Esophagus (tissue), 2 donors: ENCODE results near the gene CAVIN3. TPM values are rescaled to one million over a fixed set of nuclear protein-coding genes. Genes with fewer than 3 reads are reported as not detected.

ENCODE experiments used
- H3K27ac ChIP-seq, 2 donors: one replicate each; pipeline ENCODE4 v1.5.1; 2013; ENCODE audit warnings: low read depth in 2 of 2, mild to moderate bottlenecking in 2 of 2, inconsistent platforms in 1 of 2, low read length in 1 of 2, moderate library complexity in 1 of 2
- H3K27me3 ChIP-seq, 2 donors: one replicate each; pipeline ENCODE4 v1.6.1; 2013; ENCODE audit warnings: low read length in 2 of 2, control low read depth in 1 of 2, mild to moderate bottlenecking in 1 of 2; ENCODE audit not compliant: insufficient read depth in 2 of 2, control insufficient read depth in 1 of 2
- H3K36me3 ChIP-seq, 2 donors: one replicate each; pipeline ENCODE4 v1.6.1; 2013; ENCODE audit warnings: low read length in 1 of 2; ENCODE audit not compliant: control insufficient read depth in 2 of 2, insufficient read depth in 2 of 2
- H3K4me1 ChIP-seq, 2 donors: one replicate each; pipeline ENCODE4 v1.6.1; 2013; ENCODE audit warnings: low read length in 1 of 2; ENCODE audit not compliant: control insufficient read depth in 2 of 2, insufficient read depth in 2 of 2
- H3K4me3 ChIP-seq, 2 donors: one replicate each; pipeline ENCODE4 v1.5.1; 2013; ENCODE audit warnings: low read length in 2 of 2, mild to moderate bottlenecking in 2 of 2, low read depth in 1 of 2, moderate library complexity in 1 of 2
- H3K9me3 ChIP-seq, 2 donors: one replicate each; pipeline ENCODE4 v1.6.1; 2013; ENCODE audit warnings: mild to moderate bottlenecking in 2 of 2, low read depth in 1 of 2, low read length in 1 of 2, moderate library complexity in 1 of 2; ENCODE audit not compliant: control insufficient read depth in 2 of 2, insufficient read depth in 1 of 2
- WGBS, 2 donors: extraction: QIAGEN DNeasy Blood & Tissue Kit; methylation state at CpG; one replicate each; pipeline ENCODE4 v1.1.7; 2013; 5-methylcytosine and 5-hydroxymethylcytosine counted together
- polyA plus RNA-seq, 2 donors: library from polyadenylated mRNA; stranded (reverse); fragments of 200-250 nt; gene quantifications; one replicate each; pipeline ENCODE4 v1.2.3, GENCODE V29; 2013
- donor health status: healthy with polysubstance abuse.
- donor health status: Bipolar disorder and iron deficiency.

CAVIN3 gene
- 10 to 100 TPM; 16.7 to 23.0 TPM for polyA plus RNA-seq

- 2 to 8% methylated on average over 44 of the region's 44 CpGs for WGBS, 2 donors
- H3K27ac ChIP-seq: peak within 1 kb of the TSS; percentile 88 to 93
- H3K27me3 ChIP-seq: no peaks in the 10 kb centered on the region
- no peaks in the 10 kb centered on the region for H3K36me3 ChIP-seq
- peaks cover 3 to 10% of the 10 kb centered on the region in 2 donors for H3K4me1 ChIP-seq
- H3K4me3 ChIP-seq: peak within 1 kb of the TSS; percentile 37 to 59
- H3K9me3 ChIP-seq: no peaks in the 10 kb centered on the region
Measured at GRCh38 chr11:6320411-6321155, at the start of gene CAVIN3. Gene CAVIN3, minus strand, starts transcription at chr11:6320501. Its CDS starts 25 bp downstream, at chr11:6320476.

GRCh38 chr11:6365659-6366058 lies 45.4 kb upstream of the CAVIN3 start:
- Histone ChIP-seq H3K27ac (no peak overlapping the region), H3K4me3 (no peak overlapping the region), H3K9me3 (no peaks in the 10 kb centered on the region), H3K36me3 (no peaks in the 10 kb centered on the region), H3K4me1 (no peaks in the 10 kb centered on the region), H3K27me3 (no peaks in the 10 kb centered on the region)
- WGBS, 2 donors: 47 to 54% methylated on average over 2 of the region's 2 CpGs

GRCh38 chr11:6362873-6363678 lies 42.8 kb upstream of the CAVIN3 start:
- WGBS, 2 donors: 61 to 62% methylated on average over 6 of the region's 6 CpGs
- Histone ChIP-seq H3K4me1 (no peaks in the 10 kb centered on the region), H3K4me3 (no peak overlapping the region), H3K27ac (no peak overlapping the region), H3K27me3 (no peaks in the 10 kb centered on the region), H3K36me3 (no peaks in the 10 kb centered on the region), H3K9me3 (no peaks in the 10 kb centered on the region)

- peaks cover 0 to under 1% of the 10 kb centered on the region in 2 donors for H3K4me1 ChIP-seq
- H3K36me3 ChIP-seq: no peaks in the 10 kb centered on the region
- H3K27me3 ChIP-seq: no peaks in the 10 kb centered on the region
- 68 to 69% methylated on average over 5 of the region's 5 CpGs for WGBS, 2 donors
- H3K9me3 ChIP-seq: no peaks in the 10 kb centered on the region
- no peak overlapping the region for H3K4me3 ChIP-seq
- H3K27ac ChIP-seq: no peak overlapping the region
Measured at GRCh38 chr11:6362185-6362872, 42.0 kb upstream of the CAVIN3 start.

GRCh38 chr11:6360183-6360582 lies 39.9 kb upstream of the CAVIN3 start:
- H3K27me3 ChIP-seq: no peaks in the 10 kb centered on the region
- H3K4me3 ChIP-seq: no peak overlapping the region
- 58 to 70% methylated on average over 3 of the region's 3 CpGs for WGBS, 2 donors
- H3K9me3 ChIP-seq: no peaks in the 10 kb centered on the region
- H3K27ac ChIP-seq: no peak overlapping the region
- H3K36me3 ChIP-seq: no peaks in the 10 kb centered on the region
- H3K4me1 ChIP-seq: peaks cover 0 to 2% of the 10 kb centered on the region in 2 donors

GRCh38 chr11:6357222-6357621 lies 36.9 kb upstream of the CAVIN3 start:
- no peak overlapping the region for H3K4me3 ChIP-seq
- H3K27ac ChIP-seq: no peak overlapping the region
- H3K27me3 ChIP-seq: no peaks in the 10 kb centered on the region
- no peaks in the 10 kb centered on the region for H3K9me3 ChIP-seq
- H3K36me3 ChIP-seq: no peaks in the 10 kb centered on the region
- H3K4me1 ChIP-seq: peaks cover 0 to 2% of the 10 kb centered on the region in 2 donors
- 22 to 47% methylated on average over 9 of the region's 9 CpGs for WGBS, 2 donors

- WGBS, 2 donors: 45 to 47% methylated on average over 4 of the region's 4 CpGs
- H3K27me3 ChIP-seq: no peaks in the 10 kb centered on the region
- no peak overlapping the region for H3K4me3 ChIP-seq
- H3K4me1 ChIP-seq: peaks cover 0 to 2% of the 10 kb centered on the region in 2 donors
- H3K27ac ChIP-seq: no peak overlapping the region
- no peaks in the 10 kb centered on the region for H3K36me3 ChIP-seq
- H3K9me3 ChIP-seq: no peaks in the 10 kb centered on the region
Measured at GRCh38 chr11:6356503-6357055, 36.3 kb upstream of the CAVIN3 start.

GRCh38 chr11:6354651-6355485 lies 34.6 kb upstream of the CAVIN3 start:
- Histone ChIP-seq H3K27ac (no peak overlapping the region), H3K36me3 (no peaks in the 10 kb centered on the region), H3K27me3 (no peaks in the 10 kb centered on the region), H3K4me3 (no peak overlapping the region), H3K4me1 (peaks cover 0 to 2% of the 10 kb centered on the region in 2 donors), H3K9me3 (no peaks in the 10 kb centered on the region)
- whole genome bisulfite sequencing, 2 donors: 66 to 76% methylated on average over 4 of the region's 4 CpGs
